OCI-LY3 (cell line): Measurements from ENCODE around the gene ATXN1L.
A peak's percentile ranks its signal among the peaks of the same experiment; 100 is the strongest.
"Not testable (repeated sequence)": the region's sequence is repeated elsewhere in the genome, so short reads cannot be mapped to it uniquely, and the experiment has no call there.

Source experiments
- H2AFZ ChIP-seq: fragments of 200-600, 300-600 bp; shearing (Covaris generic); 2 replicates; pipeline ENCODE4 v1.6.0; 2014; ENCODE audit warnings: antibody characterized with exemption, low read depth, low read length
- H3K27ac ChIP-seq: fragments of 200-600, 300-600 bp; sonication (generic); 2 replicates; pipeline ENCODE4 v1.5.1; 2014; ENCODE audit warnings: mild to moderate bottlenecking, low read length, moderate library complexity, mixed read lengths
- H3K27me3 ChIP-seq: fragments of 200-600, 300-600 bp; sonication (generic); 2 replicates; pipeline ENCODE4 v1.6.1; 2014; ENCODE audit warnings: low read depth, low read length, mixed read lengths
- H3K36me3 ChIP-seq: fragments of 200-600, 300-600 bp; sonication (generic); replicated peaks from 2 replicates; pipeline ENCODE3; 2014; ENCODE audit warnings: low read depth, low read length, mixed read lengths
- H3K4me1 ChIP-seq: fragments of 300-600, 200-600 bp; sonication (generic); 2 replicates; pipeline ENCODE4 v1.6.1; 2014; ENCODE audit warnings: low read length, mixed read lengths
- H3K4me2 ChIP-seq: fragments of 200-600, 300-600 bp; sonication (generic); 2 replicates; pipeline ENCODE4 v1.6.1; 2014; ENCODE audit warnings: low read length, mixed read lengths
- H3K4me3 ChIP-seq: fragments of 300-600, 200-600 bp; sonication (generic); 2 replicates; pipeline ENCODE4 v1.5.1; 2014; ENCODE audit warnings: antibody characterized with exemption, mild to moderate bottlenecking, low read length, moderate library complexity
- H3K79me2 ChIP-seq: fragments of 300-600, 200-600 bp; shearing (Covaris generic); 2 replicates; pipeline ENCODE4 v1.6.1; 2014; ENCODE audit warnings: mild to moderate bottlenecking, low read length, mixed read lengths
- H3K9ac ChIP-seq: fragments of 300-600, 200-600 bp; shearing (Covaris generic); 2 replicates; pipeline ENCODE4 v1.6.0; 2014; ENCODE audit warnings: mild to moderate bottlenecking, low read length, moderate library complexity
- H3K9me3 ChIP-seq: fragments of 200-600, 300-600 bp; shearing (Covaris generic); 2 replicates; pipeline ENCODE4 v1.6.1; 2014; ENCODE audit warnings: low read length, mixed read lengths; ENCODE audit not compliant: insufficient read depth
- H4K20me1 ChIP-seq: fragments of 200-600, 300-600 bp; sonication (generic); 2 replicates; pipeline ENCODE4 v1.6.1; 2016; ENCODE audit warnings: low read length, mixed read lengths; ENCODE audit not compliant: insufficient read depth
- CTCF ChIP-seq: fragments of 200-600, 300-600 bp; sonication (generic); IDR thresholded peaks from 2 replicates; pipeline ENCODE4 v1.5.1; 2014; ENCODE audit warnings: antibody characterized with exemption, low read length, low read depth
- EZH2phosphoT487 ChIP-seq: fragments of 200-600 bp; shearing (Covaris generic); IDR thresholded peaks from 2 replicates; pipeline ENCODE4 v1.6.1; 2018; ENCODE audit warnings: antibody characterized with exemption, mixed run types, low read depth

ATXN1L gene

GRCh38 chr16:71808593-71809459, 37.0 kb upstream of the ATXN1L start, which contains the start of gene AP1G1:
AP1G1 (minus strand) TSS chr16:71808834; CDS start chr16:71789479, 19,355 bp downstream.
- Histone ChIP-seq H3K9me3 (no peaks in the 10 kb centered on the region), H3K9ac (peak within 1 kb of the TSS; percentile 90), H3K79me2 (peaks cover 48% of the 10 kb centered on the region), H3K4me2 (peak within 1 kb of the TSS; percentile 96), H3K27ac (peak within 1 kb of the TSS; percentile 83), H4K20me1 (no peaks in the 10 kb centered on the region), H3K4me1 (peaks cover 17% of the 10 kb centered on the region), H3K27me3 (no peaks in the 10 kb centered on the region), H3K4me3 (peak within 1 kb of the TSS; percentile 92), H2AFZ (peak within 1 kb of the TSS; percentile 91), H3K36me3 (no peaks in the 10 kb centered on the region)
- TF ChIP-seq CTCF (no peak), EZH2phosphoT487 (no peak)

GRCh38 chr16:71810155-71810530, 35.6 kb upstream of the ATXN1L start:
- peak overlapping the region; percentile 96 for H3K4me2 ChIP-seq
- H3K27me3 ChIP-seq, H4K20me1 ChIP-seq, H3K36me3 ChIP-seq, H3K27ac ChIP-seq, H2AFZ ChIP-seq, H3K9me3 ChIP-seq: not testable (repeated sequence)
- H3K9ac ChIP-seq, result peak overlapping the region; percentile 78; the same call in 1 of the 2 replicates
- H3K4me1 ChIP-seq, result peaks cover 17% of the 10 kb centered on the region
- H3K4me3 ChIP-seq, result 0 out of 2 replicates have a peak overlapping the region, but pooled peaks have one; percentile 90
- peaks cover 35% of the 10 kb centered on the region for H3K79me2 ChIP-seq

GRCh38 chr16:71811261-71811803, 34.4 kb upstream of the ATXN1L start:
- H3K27me3 ChIP-seq, result no peaks in the 10 kb centered on the region
- no peaks in the 10 kb centered on the region for H3K36me3 ChIP-seq
- H3K4me1 ChIP-seq, result peaks cover 26% of the 10 kb centered on the region
- H4K20me1 ChIP-seq, result no peaks in the 10 kb centered on the region
- no peak overlapping the region for H3K4me3 ChIP-seq
- no peak overlapping the region for H3K27ac ChIP-seq
- no peak for TF ChIP-seq EZH2phosphoT487
- no peak for TF ChIP-seq CTCF
- H3K4me2 ChIP-seq, result no peak overlapping the region
- H2AFZ ChIP-seq, result no peak overlapping the region
- H3K9me3 ChIP-seq, result no peaks in the 10 kb centered on the region
- peaks cover 23% of the 10 kb centered on the region for H3K79me2 ChIP-seq
- H3K9ac ChIP-seq, result no peak overlapping the region

- peak overlapping the region; percentile 92 for H3K4me2 ChIP-seq
- not testable (repeated sequence) for H3K27me3 ChIP-seq, H3K79me2 ChIP-seq, H3K9me3 ChIP-seq, H4K20me1 ChIP-seq, H2AFZ ChIP-seq, H3K36me3 ChIP-seq
- peaks cover 33% of the 10 kb centered on the region for H3K4me1 ChIP-seq
- peak overlapping the region; percentile 44 for H3K4me3 ChIP-seq
- peak overlapping the region; percentile 52 for H3K9ac ChIP-seq
- H3K27ac ChIP-seq, result peak overlapping the region; percentile 92
These were observed 28.6 kb upstream of the ATXN1L start for GRCh38 chr16:71817155-71817500.

GRCh38 chr16:71826533-71827017, 19.2 kb upstream of the ATXN1L start:
- no peaks in the 10 kb centered on the region for H3K27me3 ChIP-seq
- no peak overlapping the region for H3K4me3 ChIP-seq
- H3K4me1 ChIP-seq, result peaks cover 13% of the 10 kb centered on the region
- no peak overlapping the region for H3K27ac ChIP-seq
- H2AFZ ChIP-seq, result no peak overlapping the region
- no peak for TF ChIP-seq CTCF
- no peak for TF ChIP-seq EZH2phosphoT487
- H3K9me3 ChIP-seq, result no peaks in the 10 kb centered on the region
- H3K79me2 ChIP-seq, result no peaks in the 10 kb centered on the region
- H3K36me3 ChIP-seq, result no peaks in the 10 kb centered on the region
- no peaks in the 10 kb centered on the region for H4K20me1 ChIP-seq
- no peak overlapping the region for H3K4me2 ChIP-seq
- H3K9ac ChIP-seq, result no peak overlapping the region
